HepG2 (cell line): ENCODE measurements around the gene TSC22D4. TPM values are rescaled to one million over a fixed set of nuclear protein-coding genes. Genes with fewer than 3 reads are reported as not detected.

Source experiments
- EZH2 ChIP-seq: conservative IDR thresholded peaks from 2 replicates; pipeline ENCODE4 v1.6.1; 2012; ENCODE audit warnings: mild to moderate bottlenecking, low read depth, low read length, moderate library complexity
- FOXO1 ChIP-seq: sonication (generic); formaldehyde crosslinking; IDR thresholded peaks from 2 replicates; pipeline ENCODE4 v1.4.0; 2020; ENCODE audit warnings: missing genetic modification reagents
- HIVEP1 ChIP-seq: sonication (generic); formaldehyde crosslinking; IDR thresholded peaks from 2 replicates; pipeline ENCODE4 v1.4.0; 2020; ENCODE audit warnings: mild to moderate bottlenecking, missing genetic modification reagents
- HMG20A ChIP-seq: IDR thresholded peaks from 2 replicates; pipeline ENCODE4 v1.6.1; 2016; ENCODE audit warnings: borderline replicate concordance
- IRX3 ChIP-seq: sonication (generic); formaldehyde crosslinking; IDR thresholded peaks from 2 replicates; pipeline ENCODE4 v1.8.1; 2023; ENCODE audit warnings: mild to moderate bottlenecking, low read depth, missing genetic modification reagents, borderline replicate concordance
- MIER3 ChIP-seq: IDR thresholded peaks from 2 replicates; pipeline ENCODE4 v1.6.1; 2016; ENCODE audit warnings: missing compliant biosample characterization, borderline replicate concordance
- MLXIP ChIP-seq: sonication (generic); formaldehyde crosslinking; IDR thresholded peaks from 2 replicates; pipeline ENCODE4 v1.9.0; 2021; ENCODE audit warnings: missing genetic modification reagents, borderline replicate concordance
- MTF2 ChIP-seq: sonication (generic); formaldehyde crosslinking; IDR thresholded peaks from 2 replicates; pipeline ENCODE4 v1.5.0; 2020; ENCODE audit warnings: missing genetic modification reagents, borderline replicate concordance
- RBM22 ChIP-seq: fragments of 200-400 bp; formaldehyde crosslinking; optimal IDR thresholded peaks from 2 replicates; pipeline ENCODE3; 2017; ENCODE audit warnings: mild to moderate bottlenecking, low read length, moderate library complexity
- SOX6 ChIP-seq, 2 experiments: fragments of 450-650 bp in 1 of 2; sonication (generic) in 1 of 2; formaldehyde crosslinking in 1 of 2; IDR thresholded peaks; 2 replicates each; pipeline versions ENCODE4 v1.4.0 to v1.6.1; 2017 to 2020; ENCODE audit warnings: antibody characterized with exemption in 1 of 2, mild to moderate bottlenecking in 1 of 2, missing genetic modification reagents in 1 of 2
- SRSF4 ChIP-seq: fragments of 200-400 bp; formaldehyde crosslinking; IDR thresholded peaks from one replicate; pipeline ENCODE4 v1.6.1; 2018; ENCODE audit warnings: mild to moderate bottlenecking, low read depth, low read length, moderate library complexity; ENCODE audit not compliant: poor library complexity, severe bottlenecking
- ZBTB42 ChIP-seq: sonication (generic); formaldehyde crosslinking; IDR thresholded peaks from 2 replicates; pipeline ENCODE4 v1.5.0; 2020; ENCODE audit warnings: mild to moderate bottlenecking, missing genetic modification reagents
- ZC3H13 ChIP-seq: sonication (generic); formaldehyde crosslinking; IDR thresholded peaks from 2 replicates; pipeline ENCODE4 v1.8.1; 2023; ENCODE audit warnings: mild to moderate bottlenecking, missing genetic modification reagents, moderate library complexity
- ZFP36L1 ChIP-seq: sonication (generic); formaldehyde crosslinking; IDR thresholded peaks from 2 replicates; pipeline ENCODE4 v1.8.0; 2022; ENCODE audit warnings: mild to moderate bottlenecking, missing genetic modification reagents, moderate library complexity
- ZNF274 ChIP-seq: sonication (generic); formaldehyde crosslinking; IDR thresholded peaks from 2 replicates; pipeline ENCODE4 v1.5.1; 2020; ENCODE audit warnings: mild to moderate bottlenecking, missing genetic modification reagents
- ZNF382 ChIP-seq: sonication (generic); formaldehyde crosslinking; IDR thresholded peaks from 2 replicates; pipeline ENCODE4 v1.5.0; 2020; ENCODE audit warnings: missing genetic modification reagents, mild to moderate bottlenecking, borderline replicate concordance
- ZNF407 ChIP-seq: sonication (generic); formaldehyde crosslinking; IDR thresholded peaks from one replicate; pipeline ENCODE4 v1.5.1; 2020; ENCODE audit warnings: mild to moderate bottlenecking, missing genetic modification reagents; ENCODE audit errors: not compliant biosample characterization
- ZNF703 ChIP-seq: sonication (generic); formaldehyde crosslinking; IDR thresholded peaks from 2 replicates; pipeline ENCODE4 v1.5.1; 2020; ENCODE audit warnings: missing genetic modification reagents, mild to moderate bottlenecking, moderate library complexity, borderline replicate concordance
- polyA plus RNA-seq, 8 experiments: library from polyadenylated mRNA; depleted of rRNA in 3 of 8; stranded (reverse) in 7 of 8; unstranded in 1 of 8; fragments of >200 nt; fragmentation: Illumina TruSeq in 4 of 8; extraction: Trizol in 4 of 8; gene quantifications; 2 replicates each; pipeline versions ENCODE4 v1.2.1 to v1.2.3, GENCODE V29; 2011 to 2016; ENCODE audit warnings: low read depth in 4 of 8, missing spikeins in 1 of 8, mixed read lengths in 1 of 8; ENCODE audit not compliant: insufficient read depth in 1 of 8
- total RNA-seq, 5 experiments: library from RNA; depleted of rRNA; stranded (reverse); fragments of >200 nt; fragmentation: Illumina TruSeq; extraction: Trizol; gene quantifications; 2 replicates each; pipeline ENCODE4 v1.2.3, GENCODE V29; 2016; ENCODE audit warnings: low read depth in 1 of 5

The TSC22D4 gene
- total and polyA plus RNA-seq, 2 of the 13 experiments (the other 11 are each of a cell fraction or from before 2014, with no cell fraction given), result 7.7 to 8.7 TPM

- TF ChIP-seq ZNF407 (CRISPR knock-in tag) (no peak), RBM22 (peak; percentile 31), EZH2 (no peak), ZNF382 (no peak), MIER3 (CRISPR knock-in tag) (no peak), FOXO1 (CRISPR knock-in tag) (no peak), ZFP36L1 (CRISPR knock-in tag) (no peak), HIVEP1 (no peak; the same call in 1 of the 2 replicates), ZBTB42 (CRISPR knock-in tag) (no peak), ZC3H13 (CRISPR knock-in tag) (peak; percentile 45; the same call in 1 of the 2 replicates), ZNF703 (CRISPR knock-in tag) (no peak), ZNF274 (no peak), HMG20A (CRISPR knock-in tag) (no peak), MTF2 (CRISPR knock-in tag) (no peak), SRSF4 (no peak), SOX6 (IDR thresholded peaks at IDR 0.05) (no peak), SOX6 (CRISPR knock-in tag; IDR thresholded peaks at IDR 0.05) (0 out of 2 replicates have a peak, but pooled peaks have one; percentile 21), MLXIP (CRISPR knock-in tag) (no peak), IRX3 (CRISPR knock-in tag) (no peak)
Observed at GRCh38 chr7:100434297-100435144, 44.5 kb downstream of the TSC22D4 start (continued).
